Ovary (tissue), 9 donors: ENCODE measurements around the gene N4BP2L2. TPM values are rescaled to one million over a fixed set of nuclear protein-coding genes. Genes with fewer than 3 reads are reported as not detected.

Experiments
- DNase-seq, 5 donors: peaks; one replicate each; pipeline ENCODE4 v3.0.0-alpha.2; 2019 to 2020
- H3K27ac ChIP-seq, 2 donors: fragments of 200-600 bp; one replicate each; pipeline versions ENCODE4 v1.5.1 to v1.8.0; 2019 to 2022
- H3K27me3 ChIP-seq: fragments of 200-600 bp; one replicate; pipeline ENCODE4 v1.8.0; 2022
- H3K36me3 ChIP-seq: fragments of 200-600 bp; sonication (generic); one replicate; pipeline ENCODE4 v1.5.1; 2019
- H3K4me1 ChIP-seq: one replicate; pipeline ENCODE4 v1.8.1; 2013; ENCODE audit warnings: mild to moderate bottlenecking, moderate library complexity; ENCODE audit not compliant: insufficient read depth
- H3K4me3 ChIP-seq: fragments of 200-600 bp; sonication (generic); one replicate; pipeline ENCODE4 v1.5.1; 2017
- H3K9me3 ChIP-seq, 2 donors: fragments of 200-600 bp in 1 of 2; sonication (generic) in 1 of 2; one replicate each; pipeline versions ENCODE4 v1.5.1 to v1.8.1; 2013 to 2019; ENCODE audit warnings: mild to moderate bottlenecking in 1 of 2, moderate library complexity in 1 of 2
- CTCF ChIP-seq, 3 donors: fragments of 450-650 bp in 2 of 3; fragments of 200-600 bp in 1 of 3; IDR thresholded peaks; one replicate each; pipeline versions ENCODE4 v1.5.1 to v1.8.0; 2016 to 2022; ENCODE audit warnings: antibody characterized with exemption in 3 of 3, mild to moderate bottlenecking in 1 of 3
- EP300 ChIP-seq: sonication (generic); formaldehyde crosslinking; IDR thresholded peaks from one replicate; pipeline ENCODE4 v1.6.1; 2017; ENCODE audit warnings: antibody characterized with exemption
- POLR2A ChIP-seq: fragments of 450-650 bp; IDR thresholded peaks from one replicate; pipeline ENCODE4 v1.6.1; 2017; ENCODE audit warnings: antibody characterized with exemption, mild to moderate bottlenecking, moderate library complexity
- WGBS, 3 donors: extraction: QIAGEN DNeasy Blood & Tissue Kit in 1 of 3; methylation state at CpG; one replicate each; pipeline versions ENCODE4 v1.1.5 to v1.1.7; 2013 to 2017; 5-methylcytosine and 5-hydroxymethylcytosine counted together
- intact Hi-C, 4 donors: fragments of 100-400 bp; cut with DNase I; formaldehyde crosslinking; loops; one replicate each; pipeline versions ENCODE4 v1.11.0 to v1.15.1; 2022 to 2023
- polyA plus RNA-seq, 2 donors: library from polyadenylated mRNA; stranded (reverse); fragments of 200-250 nt in 1 of 2; fragments of 350-450 nt in 1 of 2; fragmentation: Illumina TruSeq in 1 of 2; extraction: RNeasy Lipid Tissue Mini Kit (QIAGEN cat#74804) in 1 of 2; gene quantifications; one replicate each; pipeline ENCODE4 v1.2.3, GENCODE V29; 2013 to 2014
- total RNA-seq, 7 donors: library from RNA; depleted of rRNA in 2 of 7; stranded (reverse); fragments of >200 nt in 2 of 7; fragmentation: NEBNext Ultra II Directional in 3 of 7; extraction: Animal tissue kit (Norgen Biotek cat#: 25700) in 3 of 7; gene quantifications; one replicate each; pipeline versions ENCODE4 v1.1.0 to v1.2.4, GENCODE V29; 2016 to 2023
- donor health status: DM: no; HTN: no; CAD: no; lungs with moderate emphysema.
- donor health status: DM: no; HTN: no; CAD: no.
- donor health status: Bipolar disorder and iron deficiency.
- donor health status: DM: yes; HTN: yes; CAD: no.
- donor health status: DM: no; HTN: no; CAD: no.
- donor health status: DM: yes; HTN: yes; CAD: no.

N4BP2L2 gene
- total and polyA plus RNA-seq, 9 donors, result 67.8 to 220 (median 168) TPM

GRCh38 chr13:32446773-32447465 lies 91.7 kb downstream of the N4BP2L2 start:
- no peak for TF ChIP-seq POLR2A
- no peak for TF ChIP-seq CTCF (IDR thresholded peaks at IDR 0.05)
- 79 to 84% (median 84%) methylated on average over 2 of the region's 2 CpGs for WGBS, 3 donors
- Histone ChIP-seq H3K27ac (no peak overlapping the region), H3K9me3 (no peaks in the 10 kb centered on the region), H3K4me3 (no peak overlapping the region), H3K27me3 (no peaks in the 10 kb centered on the region), H3K36me3 (no peaks in the 10 kb centered on the region), H3K4me1 (no peaks in the 10 kb centered on the region)
- intact Hi-C loops, result no loop called here
- DNase-seq, result no peak

GRCh38 chr13:32446220-32446619 lies 92.4 kb downstream of the N4BP2L2 start:
- Histone ChIP-seq H3K27ac (no peak overlapping the region), H3K27me3 (no peaks in the 10 kb centered on the region), H3K9me3 (no peaks in the 10 kb centered on the region), H3K36me3 (no peaks in the 10 kb centered on the region), H3K4me1 (no peaks in the 10 kb centered on the region), H3K4me3 (no peak overlapping the region)
- no peak for DNase-seq
- TF ChIP-seq POLR2A, result no peak
- no peak for TF ChIP-seq CTCF (IDR thresholded peaks at IDR 0.05)
- no peak for TF ChIP-seq EP300
- WGBS, 3 donors, result 97 to 98% (median 97%) methylated on average over 3 of the region's 3 CpGs
- intact Hi-C loops, result no loop called here

GRCh38 chr13:32445461-32445860 lies 93.1 kb downstream of the N4BP2L2 start:
- H3K9me3 ChIP-seq, result no peaks in the 10 kb centered on the region
- no peaks in the 10 kb centered on the region for H3K4me1 ChIP-seq
- H3K36me3 ChIP-seq, result no peaks in the 10 kb centered on the region
- no peak for DNase-seq
- WGBS, 3 donors, result 94 to 96% (median 96%) methylated on average over 2 of the region's 2 CpGs
- intact Hi-C loops, result no loop called here
- no peak overlapping the region for H3K27ac ChIP-seq
- H3K27me3 ChIP-seq, result no peaks in the 10 kb centered on the region
- TF ChIP-seq CTCF (IDR thresholded peaks at IDR 0.05), result no peak
- no peak for TF ChIP-seq POLR2A
- TF ChIP-seq EP300, result no peak
- H3K4me3 ChIP-seq, result no peak overlapping the region

- no peaks in the 10 kb centered on the region for H3K4me1 ChIP-seq
- H3K27ac ChIP-seq, result no peak overlapping the region
- H3K4me3 ChIP-seq, result no peak overlapping the region
- WGBS, 3 donors, result 58 to 70% (median 67%) methylated on average over 2 of the region's 2 CpGs
- no peaks in the 10 kb centered on the region for H3K9me3 ChIP-seq
- no peaks in the 10 kb centered on the region for H3K36me3 ChIP-seq
- intact Hi-C loops, result no loop called here
- TF ChIP-seq CTCF (IDR thresholded peaks at IDR 0.05) (no peak), POLR2A (no peak), EP300 (no peak)
- no peak for DNase-seq
- no peaks in the 10 kb centered on the region for H3K27me3 ChIP-seq
Measured at GRCh38 chr13:32443111-32443510, 95.5 kb downstream of the N4BP2L2 start.
